ENCODE measurements around the gene TCF25.

DNA sequence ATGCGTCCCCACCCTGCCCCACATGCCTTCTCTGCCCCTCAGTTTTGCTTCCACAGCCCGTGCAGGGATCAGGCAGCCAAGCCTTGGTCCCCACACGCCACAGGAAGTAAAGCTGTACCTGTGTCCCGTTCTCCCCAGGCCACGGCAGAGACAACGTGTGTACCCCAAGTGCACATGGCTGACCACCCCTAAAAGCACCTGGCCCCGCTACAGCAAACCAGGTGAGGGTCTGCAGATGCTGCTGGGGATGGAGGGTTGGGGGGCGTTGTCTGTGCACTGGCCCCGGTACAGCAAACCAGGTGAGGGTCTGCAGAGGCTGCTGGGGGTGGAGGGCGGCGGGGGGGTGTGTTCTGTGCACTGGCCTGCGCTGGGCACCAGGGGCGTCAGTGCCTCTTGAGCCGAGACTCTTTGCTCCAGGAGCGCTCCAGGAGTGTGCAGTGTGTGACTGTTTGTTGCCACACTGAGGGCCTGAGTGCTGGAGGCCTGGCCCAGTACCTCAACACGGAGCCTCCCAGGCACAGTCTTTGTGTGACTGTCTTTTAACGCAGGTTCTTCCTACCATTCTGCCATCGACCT, 18.8 kb downstream of the TCF25 start:
- TF ChIP-seq POLR2A (IDR thresholded peaks at IDR 0.05; ENCODE audit: low read length), result no peak
- TF ChIP-seq GATA1 (IDR thresholded peaks at IDR 0.05; ENCODE audit: low read depth, low read length), result no peak

Measured in erythroblast (primary cell).